Measurements from ENCODE around the gene CDK6.

Gene CDK6

DNA sequence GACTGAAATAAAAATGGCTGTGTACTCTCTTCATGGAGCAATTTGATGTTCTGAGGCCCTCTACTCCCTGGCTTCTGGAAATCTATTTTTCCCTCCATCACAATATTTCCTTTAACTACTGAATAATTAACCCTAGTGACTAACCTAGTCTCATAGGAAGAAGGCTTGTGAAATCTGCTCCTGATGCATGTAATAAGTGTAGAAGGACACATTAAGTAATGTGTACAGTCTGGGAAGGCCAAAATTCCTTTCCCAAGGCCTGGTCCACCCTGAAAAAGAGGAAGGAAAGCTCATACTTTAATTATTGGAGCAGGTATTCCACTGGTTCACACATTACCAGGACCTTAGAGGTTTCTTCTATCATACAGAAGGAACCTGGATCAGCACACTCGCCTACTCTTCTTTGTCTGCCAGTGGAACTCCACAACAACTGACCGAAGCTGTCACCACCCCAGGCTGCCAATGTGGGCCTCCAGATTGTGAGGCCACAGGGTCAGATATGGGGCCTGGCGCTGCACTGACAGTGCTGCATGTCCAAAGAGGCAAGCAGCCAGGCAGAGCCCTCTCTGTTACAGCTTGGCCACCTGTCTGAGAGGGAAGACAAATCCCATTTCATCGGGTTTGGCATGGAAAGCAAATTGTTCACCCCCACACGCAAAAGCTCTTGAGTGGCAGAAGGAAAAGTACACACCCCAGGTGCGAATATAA, 191.8 kb downstream of the CDK6 start:
- no peak overlapping the region for H3K9ac ChIP-seq (ENCODE audit: low read length)
- no peaks in the 10 kb centered on the region for H3K9me3 ChIP-seq (ENCODE audit: control insufficient read depth, insufficient read depth, low read depth, low read length)
- no peak overlapping the region for H3K27ac ChIP-seq (ENCODE audit: low read depth, low read length)
- H3K4me1 ChIP-seq (ENCODE audit: control insufficient read depth, insufficient read depth, low read length), result peaks cover 7% of the 10 kb centered on the region; the same call in 1 of the 2 replicates
- no peaks in the 10 kb centered on the region for H3K36me3 ChIP-seq (ENCODE audit: control insufficient read depth, insufficient read depth, low read length)
- no peak overlapping the region for H3K4me3 ChIP-seq (ENCODE audit: low read depth, low read length)
- H3K27me3 ChIP-seq (ENCODE audit: control insufficient read depth, insufficient read depth, low read length), result no peaks in the 10 kb centered on the region

DNA sequence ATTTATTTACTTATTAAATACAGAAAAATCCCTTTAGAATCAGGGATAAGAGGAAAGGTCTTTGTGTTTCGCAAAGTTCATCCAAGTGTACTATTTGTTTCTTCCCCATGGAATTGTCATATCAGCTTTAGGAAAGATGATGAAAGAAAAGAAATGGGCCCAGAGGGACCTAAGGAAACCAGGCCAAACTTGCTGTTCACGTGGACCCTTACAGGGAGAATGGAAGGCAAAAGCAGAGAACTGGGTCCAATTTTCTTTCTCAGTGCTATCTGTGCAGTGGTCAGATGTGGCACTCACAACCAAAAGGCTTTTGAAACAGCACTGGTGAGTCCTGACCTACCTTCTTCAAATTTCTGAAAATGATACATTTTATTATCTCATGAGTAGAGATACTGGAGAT, 192.6 kb downstream of the CDK6 start:
- no peaks in the 10 kb centered on the region for H3K27me3 ChIP-seq (ENCODE audit: control insufficient read depth, insufficient read depth, low read length)
- H3K9me3 ChIP-seq (ENCODE audit: control insufficient read depth, insufficient read depth, low read depth, low read length), result no peaks in the 10 kb centered on the region
- peaks cover 7% of the 10 kb centered on the region; the same call in 1 of the 2 replicates for H3K4me1 ChIP-seq (ENCODE audit: control insufficient read depth, insufficient read depth, low read length)
- H3K9ac ChIP-seq (ENCODE audit: low read length), result no peak overlapping the region
- H3K4me3 ChIP-seq (ENCODE audit: low read depth, low read length), result no peak overlapping the region
- H3K27ac ChIP-seq (ENCODE audit: low read depth, low read length), result no peak overlapping the region
- H3K36me3 ChIP-seq (ENCODE audit: control insufficient read depth, insufficient read depth, low read length), result no peaks in the 10 kb centered on the region

DNA sequence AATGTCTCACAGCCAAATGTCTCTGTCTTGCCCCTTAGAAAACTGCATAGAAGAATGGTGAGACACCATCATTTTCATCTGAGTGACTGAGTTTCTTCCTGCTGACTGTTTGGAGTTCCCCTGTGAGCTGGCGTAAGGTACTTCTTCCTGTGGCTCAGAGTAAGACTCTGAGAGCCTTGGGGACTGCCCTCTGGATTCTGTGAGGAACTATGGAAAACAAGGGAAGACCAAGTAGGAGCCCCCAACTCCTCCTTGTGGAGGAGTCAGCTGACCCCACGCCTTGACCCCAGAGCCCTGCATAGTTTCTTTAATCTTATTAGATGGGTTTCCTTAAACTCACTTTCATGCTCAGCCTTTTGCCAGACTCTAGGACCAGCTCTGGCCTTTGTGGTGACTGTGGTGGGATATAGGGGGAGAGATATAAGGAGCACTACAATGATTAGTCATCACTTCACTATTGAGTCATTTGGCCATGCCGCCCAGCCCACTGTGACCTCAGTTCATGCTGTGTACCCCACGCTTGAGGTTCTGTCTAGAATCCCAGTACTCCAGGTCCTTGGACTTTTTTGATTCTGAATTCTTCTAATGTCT, 194.4 kb downstream of the CDK6 start:
- H3K27me3 ChIP-seq (ENCODE audit: control insufficient read depth, insufficient read depth, low read length), result no peaks in the 10 kb centered on the region
- H3K9ac ChIP-seq (ENCODE audit: low read length), result no peak overlapping the region
- peaks cover 7% of the 10 kb centered on the region; the same call in 1 of the 2 replicates for H3K4me1 ChIP-seq (ENCODE audit: control insufficient read depth, insufficient read depth, low read length)
- no peak overlapping the region for H3K4me3 ChIP-seq (ENCODE audit: low read depth, low read length)
- H3K36me3 ChIP-seq (ENCODE audit: control insufficient read depth, insufficient read depth, low read length), result no peaks in the 10 kb centered on the region
- H3K27ac ChIP-seq (ENCODE audit: low read depth, low read length), result no peak overlapping the region
- no peaks in the 10 kb centered on the region for H3K9me3 ChIP-seq (ENCODE audit: control insufficient read depth, insufficient read depth, low read depth, low read length)

DNA sequence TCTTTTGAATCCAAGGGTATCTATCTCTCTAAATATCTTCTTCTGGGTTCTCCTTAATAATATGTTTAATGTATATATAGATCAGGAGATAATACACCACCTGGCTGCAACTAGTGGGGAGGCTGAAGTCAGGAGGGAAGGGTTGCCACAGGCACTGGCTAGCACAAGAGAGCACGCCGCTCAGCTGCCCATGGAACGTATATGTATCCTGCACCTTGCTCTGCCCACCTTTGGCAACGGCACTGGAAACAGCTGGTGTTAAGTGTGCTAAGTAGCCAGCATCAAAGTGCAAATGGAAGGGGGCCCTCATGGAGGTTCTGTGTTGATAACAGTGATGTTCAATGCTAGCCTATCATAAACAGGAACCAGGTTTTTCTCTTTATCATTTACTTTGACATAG, 196.4 kb downstream of the CDK6 start:
- Histone ChIP-seq H3K36me3 (ENCODE audit: control insufficient read depth, insufficient read depth, low read length) (no peaks in the 10 kb centered on the region), H3K9ac (ENCODE audit: low read length) (no peak overlapping the region), H3K4me3 (ENCODE audit: low read depth, low read length) (no peak overlapping the region), H3K27ac (ENCODE audit: low read depth, low read length) (no peak overlapping the region), H3K4me1 (ENCODE audit: control insufficient read depth, insufficient read depth, low read length) (peaks cover 7% of the 10 kb centered on the region), H3K27me3 (ENCODE audit: control insufficient read depth, insufficient read depth, low read length) (no peaks in the 10 kb centered on the region), H3K9me3 (ENCODE audit: control insufficient read depth, insufficient read depth, low read depth, low read length) (no peaks in the 10 kb centered on the region)

DNA sequence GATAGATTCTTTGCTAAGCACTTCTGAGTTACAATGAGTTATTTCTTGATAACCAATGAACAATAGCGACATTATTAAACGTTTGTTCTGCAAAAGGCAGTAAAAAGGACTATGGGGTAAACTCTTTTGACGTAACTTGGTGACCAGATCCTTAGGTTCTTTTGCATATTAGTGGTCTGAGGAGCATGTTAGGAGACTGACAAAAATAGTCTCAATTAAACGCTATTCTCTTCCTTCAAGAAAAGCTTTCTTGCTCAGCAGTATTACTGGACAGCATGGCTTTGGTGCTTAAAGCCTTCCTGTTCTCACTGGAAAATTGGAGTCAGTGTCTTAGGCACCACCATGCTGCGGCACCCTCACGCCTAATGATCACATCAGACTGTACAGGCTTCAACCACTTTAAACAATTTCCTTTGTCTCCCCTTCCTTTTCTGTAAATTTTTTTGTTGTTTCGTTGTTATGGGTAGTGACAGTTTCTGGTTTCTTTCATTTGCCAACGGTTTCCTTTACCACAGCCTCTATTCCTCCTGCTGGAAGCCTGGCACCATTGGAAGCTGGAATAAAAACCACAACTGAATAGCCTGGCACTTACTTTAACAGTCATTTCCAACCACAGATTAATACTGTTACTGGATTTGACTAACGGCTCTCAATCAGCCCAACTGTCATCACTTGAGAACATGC, 197.0 kb downstream of the CDK6 start:
- H3K27ac ChIP-seq (ENCODE audit: low read depth, low read length), result no peak overlapping the region
- no peaks in the 10 kb centered on the region for H3K9me3 ChIP-seq (ENCODE audit: control insufficient read depth, insufficient read depth, low read depth, low read length)
- H3K4me1 ChIP-seq (ENCODE audit: control insufficient read depth, insufficient read depth, low read length), result peaks cover 13% of the 10 kb centered on the region
- no peak overlapping the region for H3K4me3 ChIP-seq (ENCODE audit: low read depth, low read length)
- no peaks in the 10 kb centered on the region for H3K27me3 ChIP-seq (ENCODE audit: control insufficient read depth, insufficient read depth, low read length)
- no peak overlapping the region for H3K9ac ChIP-seq (ENCODE audit: low read length)
- H3K36me3 ChIP-seq (ENCODE audit: control insufficient read depth, insufficient read depth, low read length), result no peaks in the 10 kb centered on the region

DNA sequence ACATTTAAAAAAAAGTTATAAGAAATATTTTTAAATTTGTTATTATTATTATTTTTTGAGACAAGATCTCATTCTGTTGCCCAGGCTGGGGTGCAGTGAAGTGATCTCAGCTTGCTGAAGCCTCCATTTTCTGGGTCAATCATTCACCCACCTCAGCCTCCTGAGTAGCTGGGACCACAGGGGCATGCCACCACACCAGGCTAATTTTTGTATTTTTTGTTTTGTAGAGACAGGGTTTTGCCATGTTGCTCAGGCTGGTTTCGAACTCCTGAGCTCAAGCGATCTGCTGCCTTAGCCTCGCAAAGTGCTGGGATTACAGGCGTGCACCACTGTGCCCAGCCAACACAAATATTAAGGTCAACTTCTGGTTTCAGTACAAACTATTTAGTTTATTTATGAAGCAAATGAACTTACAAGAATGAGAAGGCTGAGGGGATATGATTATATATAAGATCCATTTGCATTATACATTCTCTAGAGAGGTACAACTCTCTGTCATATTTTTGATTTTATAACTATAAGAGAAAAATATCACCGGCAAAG, 200.3 kb downstream of the CDK6 start:
- Histone ChIP-seq H3K27ac (ENCODE audit: low read depth, low read length) (no peak overlapping the region), H3K27me3 (ENCODE audit: control insufficient read depth, insufficient read depth, low read length) (no peaks in the 10 kb centered on the region), H3K9me3 (ENCODE audit: control insufficient read depth, insufficient read depth, low read depth, low read length) (no peaks in the 10 kb centered on the region), H3K9ac (ENCODE audit: low read length) (no peak overlapping the region), H3K4me3 (ENCODE audit: low read depth, low read length) (no peak overlapping the region), H3K4me1 (ENCODE audit: control insufficient read depth, insufficient read depth, low read length) (peaks cover 21% of the 10 kb centered on the region), H3K36me3 (ENCODE audit: control insufficient read depth, insufficient read depth, low read length) (no peaks in the 10 kb centered on the region)

DNA sequence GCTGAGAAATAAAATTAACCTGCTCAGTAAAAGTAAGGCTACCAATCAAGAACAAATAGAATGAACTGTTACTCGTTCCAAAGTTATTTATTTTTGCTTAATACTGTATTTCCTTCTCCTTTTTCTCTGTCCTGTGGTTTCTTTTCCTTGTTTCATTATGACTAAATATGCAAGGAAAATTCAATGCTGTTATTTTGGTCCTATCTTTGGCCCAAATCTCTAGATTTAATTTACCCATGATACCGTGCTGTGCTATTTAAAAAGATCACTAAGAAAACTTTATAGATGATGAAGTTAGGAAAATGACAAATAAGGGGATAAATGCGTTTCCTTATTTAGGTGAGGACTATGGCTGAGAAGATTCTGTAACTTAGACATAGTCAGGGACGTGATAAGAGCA, 200.8 kb downstream of the CDK6 start:
- Histone ChIP-seq H3K4me3 (ENCODE audit: low read depth, low read length) (no peak overlapping the region), H3K27ac (ENCODE audit: low read depth, low read length) (no peak overlapping the region), H3K9ac (ENCODE audit: low read length) (no peak overlapping the region), H3K36me3 (ENCODE audit: control insufficient read depth, insufficient read depth, low read length) (no peaks in the 10 kb centered on the region), H3K4me1 (ENCODE audit: control insufficient read depth, insufficient read depth, low read length) (peaks cover 21% of the 10 kb centered on the region), H3K27me3 (ENCODE audit: control insufficient read depth, insufficient read depth, low read length) (no peaks in the 10 kb centered on the region), H3K9me3 (ENCODE audit: control insufficient read depth, insufficient read depth, low read depth, low read length) (no peaks in the 10 kb centered on the region)

DNA sequence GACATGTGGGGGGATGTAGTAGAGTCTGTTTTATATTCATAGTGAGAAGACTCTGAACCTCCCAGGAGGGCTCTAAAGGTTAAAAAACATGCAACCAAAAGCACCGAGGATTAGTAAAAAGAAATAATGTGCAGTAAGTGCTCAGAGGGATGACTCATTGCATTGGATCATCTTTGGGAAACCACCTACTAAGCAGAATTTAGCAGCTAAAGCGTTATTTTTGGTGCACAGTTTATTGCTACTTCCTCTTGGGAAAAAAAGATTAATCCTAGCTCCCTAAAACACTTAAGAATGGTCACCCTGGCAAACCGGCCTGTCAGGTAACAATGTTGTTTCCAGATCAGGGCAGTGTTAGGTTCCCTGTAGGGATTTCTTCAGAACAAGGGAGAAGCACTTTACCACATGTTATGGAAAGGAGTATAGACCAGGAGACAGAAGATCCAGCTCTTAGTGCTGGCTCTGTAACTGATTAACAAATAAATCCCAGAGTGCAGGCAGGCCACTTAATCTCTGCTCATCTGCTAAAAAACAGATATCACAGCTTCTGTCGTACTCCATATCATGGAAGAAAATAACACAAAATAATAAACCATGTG, 201.4 kb downstream of the CDK6 start:
- H3K36me3 ChIP-seq (ENCODE audit: control insufficient read depth, insufficient read depth, low read length), result no peaks in the 10 kb centered on the region
- no peaks in the 10 kb centered on the region for H3K27me3 ChIP-seq (ENCODE audit: control insufficient read depth, insufficient read depth, low read length)
- H3K4me3 ChIP-seq (ENCODE audit: low read depth, low read length), result no peak overlapping the region
- H3K9me3 ChIP-seq (ENCODE audit: control insufficient read depth, insufficient read depth, low read depth, low read length), result no peaks in the 10 kb centered on the region
- peaks cover 21% of the 10 kb centered on the region for H3K4me1 ChIP-seq (ENCODE audit: control insufficient read depth, insufficient read depth, low read length)
- no peak overlapping the region for H3K27ac ChIP-seq (ENCODE audit: low read depth, low read length)
- H3K9ac ChIP-seq (ENCODE audit: low read length), result no peak overlapping the region

DNA sequence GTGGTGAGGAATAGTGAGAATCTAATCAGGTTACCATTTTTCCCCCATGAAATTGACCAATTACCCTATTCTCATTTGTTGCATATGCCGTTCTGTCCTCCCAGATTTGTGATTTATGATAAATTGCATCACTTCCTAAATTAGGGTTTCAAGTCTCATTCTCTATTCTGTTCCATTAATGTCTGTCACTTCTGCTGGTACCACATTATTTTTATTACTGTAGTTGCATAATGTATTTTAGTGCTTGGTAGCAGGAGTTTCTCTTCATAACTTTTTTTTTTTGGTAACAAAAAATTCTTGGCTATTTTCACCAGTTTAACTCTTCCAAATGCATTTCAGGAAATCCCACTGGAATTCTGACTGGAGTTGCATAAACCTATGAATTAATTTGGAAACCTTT, 202.2 kb downstream of the CDK6 start:
- Histone ChIP-seq H3K9me3 (ENCODE audit: control insufficient read depth, insufficient read depth, low read depth, low read length) (no peaks in the 10 kb centered on the region), H3K4me1 (ENCODE audit: control insufficient read depth, insufficient read depth, low read length) (peaks cover 21% of the 10 kb centered on the region), H3K27me3 (ENCODE audit: control insufficient read depth, insufficient read depth, low read length) (no peaks in the 10 kb centered on the region), H3K9ac (ENCODE audit: low read length) (no peak overlapping the region), H3K36me3 (ENCODE audit: control insufficient read depth, insufficient read depth, low read length) (no peaks in the 10 kb centered on the region), H3K4me3 (ENCODE audit: low read depth, low read length) (no peak overlapping the region), H3K27ac (ENCODE audit: low read depth, low read length) (no peak overlapping the region)

DNA sequence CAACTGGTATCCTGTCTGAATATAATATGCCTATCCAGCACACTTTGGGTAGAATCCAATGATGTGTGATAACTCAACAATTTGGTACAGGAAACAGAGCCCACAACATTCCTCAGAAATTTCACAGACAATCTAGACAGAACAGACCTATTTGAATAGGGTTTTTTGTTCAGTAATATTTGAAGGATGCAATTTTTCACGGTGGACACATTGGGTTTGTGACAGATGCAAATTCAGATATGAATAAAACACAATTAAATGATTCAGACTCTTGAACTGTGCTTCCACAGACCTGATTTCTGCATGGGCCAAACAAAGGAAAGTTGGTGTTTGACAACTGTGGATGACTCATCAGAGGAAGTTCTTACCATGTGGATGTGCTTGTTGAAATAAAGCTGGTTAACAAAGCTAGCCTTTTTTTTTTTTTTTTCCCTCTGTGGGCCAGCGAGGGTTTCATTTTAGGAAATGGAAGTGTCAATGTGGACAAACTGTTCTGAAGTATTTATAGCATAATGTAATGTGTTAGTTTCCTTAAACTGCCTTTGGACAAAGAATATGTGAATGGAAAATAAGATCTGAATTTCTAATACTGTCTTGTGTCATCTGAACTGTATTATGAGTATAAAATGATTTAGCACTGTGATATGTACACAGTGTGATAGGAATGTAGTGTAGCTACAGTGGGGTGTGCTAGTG, 203.0 kb downstream of the CDK6 start:
- no peak overlapping the region for H3K9ac ChIP-seq (ENCODE audit: low read length)
- H3K27me3 ChIP-seq (ENCODE audit: control insufficient read depth, insufficient read depth, low read length), result no peaks in the 10 kb centered on the region
- H3K27ac ChIP-seq (ENCODE audit: low read depth, low read length), result no peak overlapping the region
- no peaks in the 10 kb centered on the region for H3K36me3 ChIP-seq (ENCODE audit: control insufficient read depth, insufficient read depth, low read length)
- H3K9me3 ChIP-seq (ENCODE audit: control insufficient read depth, insufficient read depth, low read depth, low read length), result no peaks in the 10 kb centered on the region
- peaks cover 21% of the 10 kb centered on the region for H3K4me1 ChIP-seq (ENCODE audit: control insufficient read depth, insufficient read depth, low read length)
- H3K4me3 ChIP-seq (ENCODE audit: low read depth, low read length), result no peak overlapping the region

Measured in HUES6 (cell line).